Activated B cell treated with CpG ODN at 0.5 μM for 24 hours (primary cell): ENCODE results near the gene HINFP. TPM values are rescaled to one million over a fixed set of nuclear protein-coding genes. Genes with fewer than 3 reads are reported as not detected.
"Not testable (repeated sequence)": the region's sequence is repeated elsewhere in the genome, so short reads cannot be mapped to it uniquely, and the experiment has no call there.

Source experiments
- ATAC-seq: fragments of 200-7000 bp; cut with Tn5 transposase; one replicate; pipeline ENCODE4 v1.10.0; 2021; ENCODE audit warnings: low read depth, mild to moderate bottlenecking, moderate library complexity
- CTCF ChIA-PET: fragments of 350-600 bp; sonication (Branson Sonifier 250); formaldehyde crosslinking; loops from one replicate; lab custom pipeline; 2021; ENCODE audit warnings: antibody characterized with exemption; lab: Charles Lee
- POLR2A ChIA-PET: fragments of 350-600 bp; sonication (Branson Sonifier 250); formaldehyde crosslinking; loops from one replicate; lab custom pipeline; 2021; ENCODE audit warnings: antibody characterized with exemption; lab: Charles Lee
- DNase-seq: peaks from one replicate; pipeline ENCODE4 v3.0.0; 2022
- H3K27ac Mint-ChIP-seq: one replicate; pipeline ENCODE4 v1.8.0; 2020; ENCODE audit warnings: mixed read lengths
- H3K27me3 Mint-ChIP-seq: one replicate; pipeline ENCODE4 v1.8.0; 2021; ENCODE audit warnings: mixed read lengths
- H3K36me3 Mint-ChIP-seq: one replicate; pipeline ENCODE4 v1.8.0; 2021; ENCODE audit warnings: low read depth, mixed read lengths
- H3K4me1 Mint-ChIP-seq: one replicate; pipeline ENCODE4 v1.8.0; 2021; ENCODE audit warnings: mixed read lengths
- H3K4me3 Mint-ChIP-seq: one replicate; pipeline ENCODE4 v1.8.0; 2020; ENCODE audit warnings: mild to moderate bottlenecking, mixed read lengths
- H3K9me3 Mint-ChIP-seq: one replicate; pipeline ENCODE4 v1.8.0; 2020; ENCODE audit warnings: mixed read lengths
- intact Hi-C: fragments of 100-400 bp; cut with micrococcal nuclease; formaldehyde crosslinking; loops from one replicate; pipeline ENCODE4 v1.15.1; 2024
- total RNA-seq: library from RNA; stranded (reverse); gene quantifications from 2 replicates; pipeline ENCODE4 v1.2.3, GENCODE V29; 2022
- TF ChIP-seq, protein P1 (sequence below): fragments of 200-600 bp; IDR thresholded peaks from one replicate; pipeline ENCODE4 v1.8.0; 2022; ENCODE audit warnings: antibody characterized with exemption, mild to moderate bottlenecking

The HINFP gene
- total RNA-seq, 1 donor from 2014 or later: 62.6 TPM

- ChIA-PET POLR2A (interaction anchor here (0.9 kb wide), 1 partner anchor 11 kb away, joined by 3 read pairs; no protein-coding TSS in a partner anchor), CTCF (no interaction called here)
- intact Hi-C loops: no loop called here
- H3K4me3 Mint-ChIP-seq: no peak overlapping the region
- ATAC-seq (no peak), DNase-seq (no peak)
- H3K27me3 Mint-ChIP-seq: peaks cover 17% of the 10 kb centered on the region
- no peaks in the 10 kb centered on the region for H3K36me3 Mint-ChIP-seq
- TF ChIP-seq, protein P1, sequence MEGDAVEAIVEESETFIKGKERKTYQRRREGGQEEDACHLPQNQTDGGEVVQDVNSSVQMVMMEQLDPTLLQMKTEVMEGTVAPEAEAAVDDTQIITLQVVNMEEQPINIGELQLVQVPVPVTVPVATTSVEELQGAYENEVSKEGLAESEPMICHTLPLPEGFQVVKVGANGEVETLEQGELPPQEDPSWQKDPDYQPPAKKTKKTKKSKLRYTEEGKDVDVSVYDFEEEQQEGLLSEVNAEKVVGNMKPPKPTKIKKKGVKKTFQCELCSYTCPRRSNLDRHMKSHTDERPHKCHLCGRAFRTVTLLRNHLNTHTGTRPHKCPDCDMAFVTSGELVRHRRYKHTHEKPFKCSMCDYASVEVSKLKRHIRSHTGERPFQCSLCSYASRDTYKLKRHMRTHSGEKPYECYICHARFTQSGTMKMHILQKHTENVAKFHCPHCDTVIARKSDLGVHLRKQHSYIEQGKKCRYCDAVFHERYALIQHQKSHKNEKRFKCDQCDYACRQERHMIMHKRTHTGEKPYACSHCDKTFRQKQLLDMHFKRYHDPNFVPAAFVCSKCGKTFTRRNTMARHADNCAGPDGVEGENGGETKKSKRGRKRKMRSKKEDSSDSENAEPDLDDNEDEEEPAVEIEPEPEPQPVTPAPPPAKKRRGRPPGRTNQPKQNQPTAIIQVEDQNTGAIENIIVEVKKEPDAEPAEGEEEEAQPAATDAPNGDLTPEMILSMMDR: no peak
- no peaks in the 10 kb centered on the region for H3K4me1 Mint-ChIP-seq
- H3K9me3 Mint-ChIP-seq: no peaks in the 10 kb centered on the region
- H3K27ac Mint-ChIP-seq: no peak overlapping the region
These were observed 37.1 kb downstream of the HINFP start for GRCh38 chr11:119158467-119158866.

GRCh38 chr11:119160151-119160550 is 38.8 kb downstream of the HINFP start:
- TF ChIP-seq, protein P1: no peak
- no peaks in the 10 kb centered on the region for H3K9me3 Mint-ChIP-seq
- ATAC-seq (no peak), DNase-seq (no peak)
- intact Hi-C loops: no loop called here
- no peak overlapping the region for H3K4me3 Mint-ChIP-seq
- no peak overlapping the region for H3K27ac Mint-ChIP-seq
- ChIA-PET CTCF (no interaction called here), POLR2A (interaction anchor here (1.3 kb wide), 1 partner anchor 9 kb away, joined by 3 read pairs; no protein-coding TSS in a partner anchor)
- peaks cover 6% of the 10 kb centered on the region for H3K27me3 Mint-ChIP-seq
- H3K4me1 Mint-ChIP-seq: no peaks in the 10 kb centered on the region
- H3K36me3 Mint-ChIP-seq: no peaks in the 10 kb centered on the region

- Mint-ChIP-seq H3K27me3 (no peaks in the 10 kb centered on the region), H3K36me3 (no peaks in the 10 kb centered on the region), H3K9me3 (no peaks in the 10 kb centered on the region), H3K27ac (no peak overlapping the region), H3K4me3 (no peak overlapping the region), H3K4me1 (no peaks in the 10 kb centered on the region)
- TF ChIP-seq, protein P1: no peak
- ATAC-seq (no peak), DNase-seq (no peak)
- CTCF ChIA-PET: no interaction called here
- POLR2A ChIA-PET: no interaction called here
- intact Hi-C loops: no loop called here
These were observed 40.5 kb downstream of the HINFP start for GRCh38 chr11:119161871-119162270.

- Mint-ChIP-seq H3K27me3 (no peaks in the 10 kb centered on the region), H3K27ac (no peak overlapping the region), H3K36me3 (no peaks in the 10 kb centered on the region), H3K9me3 (no peaks in the 10 kb centered on the region), H3K4me3 (no peak overlapping the region), H3K4me1 (peaks cover 5% of the 10 kb centered on the region)
- DNase-seq (no peak), ATAC-seq (no peak)
- intact Hi-C loops: no loop called here
- CTCF ChIA-PET: interaction anchor here (0.6 to 1.1 kb wide), 3 partner anchors 30 to 131 kb away, joined by 3 read pairs; no protein-coding TSS in a partner anchor
- POLR2A ChIA-PET: interaction anchor here (0.7 kb wide), 2 partner anchors 28 to 37 kb away, joined by 3 to 4 read pairs; no protein-coding TSS in a partner anchor
- TF ChIP-seq, protein P1: no peak
These were observed 45.1 kb downstream of the HINFP start for GRCh38 chr11:119166368-119167076.

DNA sequence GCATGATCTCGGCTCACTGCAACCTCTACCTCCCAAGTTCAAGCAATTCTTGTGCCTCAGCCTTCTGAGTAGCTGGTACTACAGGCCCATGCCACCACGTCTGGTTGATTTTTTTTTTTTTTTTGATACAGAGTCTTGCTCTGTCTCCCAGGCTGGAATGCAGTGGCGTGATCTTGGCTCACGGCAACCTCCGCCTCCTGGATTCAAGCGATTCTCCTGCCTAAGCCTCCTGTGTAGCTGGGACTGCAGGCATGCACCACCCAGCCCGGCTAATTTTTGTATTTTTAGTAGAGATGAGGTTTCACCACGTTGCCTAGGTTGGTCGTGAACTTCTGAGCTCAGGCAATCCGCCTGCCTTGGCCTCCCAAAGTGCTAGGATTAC is 45.7 kb downstream of the HINFP start:
- ChIA-PET CTCF (interaction anchor here (0.9 to 1.1 kb wide), 2 partner anchors 30 to 33 kb away, joined by 3 read pairs; no protein-coding TSS in a partner anchor), POLR2A (interaction anchor here (0.7 kb wide), 2 partner anchors 28 to 37 kb away, joined by 3 to 4 read pairs; no protein-coding TSS in a partner anchor)
- ATAC-seq, H3K4me3 Mint-ChIP-seq, intact Hi-C loops, H3K4me1 Mint-ChIP-seq, H3K27ac Mint-ChIP-seq, DNase-seq, H3K36me3 Mint-ChIP-seq, H3K27me3 Mint-ChIP-seq, H3K9me3 Mint-ChIP-seq: not testable (repeated sequence)
